HEK293T (cell line): ENCODE measurements around the gene TMEM61.

ENCODE experiments used
- CTCF ChIA-PET: fragments of 350-600 bp; formaldehyde crosslinking; extraction: SDS; loops from one replicate; lab custom pipeline; 2021; ENCODE audit warnings: antibody characterized with exemption, inconsistent platforms; lab: Yijun Ruan, JAX
- POLR2A ChIA-PET: fragments of 350-600 bp; formaldehyde crosslinking; extraction: SDS; loops from one replicate; lab custom pipeline; 2020; ENCODE audit warnings: antibody characterized with exemption, inconsistent platforms; lab: Yijun Ruan, JAX
- DNase-seq: peaks from one replicate; pipeline ENCODE4 v3.0.0; 2012; ENCODE audit warnings: mixed read lengths; ENCODE audit errors: extremely low spot score
- ARNT ChIP-seq: fragments of 450-650 bp; IDR thresholded peaks from 2 replicates; pipeline ENCODE4 v1.6.1; 2017; ENCODE audit warnings: mild to moderate bottlenecking
- BHLHE40 ChIP-seq: fragments of 450-650 bp; IDR thresholded peaks from 2 replicates; pipeline ENCODE4 v1.6.1; 2016; ENCODE audit warnings: mild to moderate bottlenecking, moderate library complexity, borderline replicate concordance
- CTBP1 ChIP-seq: fragments of 450-650 bp; IDR thresholded peaks from 2 replicates; pipeline ENCODE4 v1.6.1; 2016; ENCODE audit warnings: borderline replicate concordance
- FOXA1 ChIP-seq: fragments of 450-650 bp; IDR thresholded peaks from 2 replicates; pipeline ENCODE4 v1.6.1; 2016; ENCODE audit warnings: mild to moderate bottlenecking
- FOXK2 ChIP-seq: fragments of 450-650 bp; IDR thresholded peaks from 2 replicates; pipeline ENCODE4 v1.6.1; 2016; ENCODE audit warnings: mild to moderate bottlenecking
- FOXM1 ChIP-seq: fragments of 450-650 bp; IDR thresholded peaks from 2 replicates; pipeline ENCODE4 v1.6.1; 2017; ENCODE audit warnings: mild to moderate bottlenecking, borderline replicate concordance
- HDGF ChIP-seq: fragments of 450-650 bp; IDR thresholded peaks from 2 replicates; pipeline ENCODE4 v1.6.1; 2017; ENCODE audit warnings: antibody characterized with exemption, borderline replicate concordance
- L3MBTL2 ChIP-seq: fragments of 450-650 bp; conservative IDR thresholded peaks from 2 replicates; pipeline ENCODE4 v1.6.1; 2016; ENCODE audit warnings: mild to moderate bottlenecking
- LEF1 ChIP-seq: fragments of 450-650 bp; IDR thresholded peaks from 2 replicates; pipeline ENCODE4 v1.6.1; 2017; ENCODE audit warnings: mild to moderate bottlenecking, borderline replicate concordance
- NFRKB ChIP-seq: fragments of 450-650 bp; IDR thresholded peaks from 2 replicates; pipeline ENCODE4 v1.6.1; 2016; ENCODE audit warnings: mild to moderate bottlenecking, moderate library complexity
- SP1 ChIP-seq: fragments of 450-650 bp; IDR thresholded peaks from 2 replicates; pipeline ENCODE4 v1.6.1; 2017
- SUZ12 ChIP-seq: fragments of 450-650 bp; IDR thresholded peaks from 2 replicates; pipeline ENCODE4 v1.6.1; 2016; ENCODE audit warnings: mild to moderate bottlenecking
- TARDBP ChIP-seq: fragments of 450-650 bp; IDR thresholded peaks from 2 replicates; pipeline ENCODE4 v1.6.1; 2016
- ZNF384 ChIP-seq: fragments of 450-650 bp; IDR thresholded peaks from 2 replicates; pipeline ENCODE4 v1.6.1; 2016
- TF ChIP-seq, protein P1 (sequence below): fragments of 450-650 bp; IDR thresholded peaks from 2 replicates; pipeline ENCODE4 v1.6.1; 2016

The TMEM61 gene

GRCh38 chr1:54976747-54977146 lies 3.7 kb upstream of the TMEM61 start:
- TF ChIP-seq L3MBTL2: no peak
- TF ChIP-seq BHLHE40: no peak
- TF ChIP-seq ARNT: no peak
- no peak for DNase-seq
- POLR2A ChIA-PET: no interaction called here
- CTCF ChIA-PET: interaction anchor here (1.3 kb wide), 1 partner anchor 32 kb away, joined by 4 read pairs; no protein-coding TSS in a partner anchor

- TF ChIP-seq HDGF: no peak
- TF ChIP-seq, protein P1, sequence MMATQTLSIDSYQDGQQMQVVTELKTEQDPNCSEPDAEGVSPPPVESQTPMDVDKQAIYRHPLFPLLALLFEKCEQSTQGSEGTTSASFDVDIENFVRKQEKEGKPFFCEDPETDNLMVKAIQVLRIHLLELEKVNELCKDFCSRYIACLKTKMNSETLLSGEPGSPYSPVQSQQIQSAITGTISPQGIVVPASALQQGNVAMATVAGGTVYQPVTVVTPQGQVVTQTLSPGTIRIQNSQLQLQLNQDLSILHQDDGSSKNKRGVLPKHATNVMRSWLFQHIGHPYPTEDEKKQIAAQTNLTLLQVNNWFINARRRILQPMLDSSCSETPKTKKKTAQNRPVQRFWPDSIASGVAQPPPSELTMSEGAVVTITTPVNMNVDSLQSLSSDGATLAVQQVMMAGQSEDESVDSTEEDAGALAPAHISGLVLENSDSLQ: no peak
- CTCF ChIA-PET: interaction anchor here (0.7 to 1.4 kb wide), 4 partner anchors 27 to 772 kb away, joined by 3 to 4 read pairs (median 3); no protein-coding TSS in a partner anchor
- DNase-seq: no peak
- POLR2A ChIA-PET: no interaction called here
Measured at GRCh38 chr1:54977533-54978297, 2.7 kb upstream of the TMEM61 start.

- POLR2A ChIA-PET: interaction anchor here (1.3 kb wide), 1 partner anchor 92 kb away, joined by 4 read pairs; the partner anchor contains the start of gene DHCR24
- no peak for DNase-seq
- TF ChIP-seq, protein P1: no peak
- TF ChIP-seq BHLHE40 (no peak), ZNF384 (no peak), FOXK2 (no peak), NFRKB (no peak), FOXM1 (no peak), FOXA1 (no peak)
- CTCF ChIA-PET: interaction anchor here (1.0 to 1.4 kb wide), 2 partner anchors 28 to 43 kb away, joined by 3 read pairs; no protein-coding TSS in a partner anchor
Measured at GRCh38 chr1:54978528-54979326, 1.7 kb upstream of the TMEM61 start.

DNA sequence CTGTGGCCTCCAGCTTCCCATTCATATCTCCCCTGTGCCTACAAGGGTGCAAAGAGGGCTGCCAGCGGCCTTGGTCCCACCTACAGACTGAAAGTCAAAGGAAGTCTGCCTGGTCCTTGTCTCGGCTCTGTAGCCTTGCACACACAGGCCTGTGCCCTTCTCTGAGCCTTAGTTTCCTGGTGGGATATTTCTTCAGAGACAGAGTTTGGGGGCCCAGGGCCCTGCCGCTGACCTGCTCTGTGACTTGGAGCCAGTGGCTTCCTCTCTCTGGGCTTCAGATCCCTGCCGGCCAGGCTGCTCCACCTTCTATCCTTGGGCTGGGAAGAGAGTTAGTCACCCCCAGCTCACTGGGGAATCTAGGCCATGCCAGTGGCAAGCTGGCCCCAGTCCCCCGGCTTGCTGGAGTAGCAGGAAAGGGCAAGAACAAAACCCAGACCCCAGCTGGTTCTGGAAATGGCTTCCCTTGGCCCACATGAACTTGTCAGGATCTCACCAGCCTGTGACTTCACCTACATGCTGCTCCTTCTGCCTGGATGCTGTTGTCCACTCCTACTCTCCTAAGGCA lies 1.0 kb upstream of the TMEM61 start:
- POLR2A ChIA-PET: interaction anchor here (1.3 kb wide), 1 partner anchor 93 kb away, joined by 4 read pairs; the partner anchor contains the start of gene DHCR24
- no peak for DNase-seq
- CTCF ChIA-PET: no interaction called here
- TF ChIP-seq BHLHE40 (no peak), SP1 (no peak)

DNA sequence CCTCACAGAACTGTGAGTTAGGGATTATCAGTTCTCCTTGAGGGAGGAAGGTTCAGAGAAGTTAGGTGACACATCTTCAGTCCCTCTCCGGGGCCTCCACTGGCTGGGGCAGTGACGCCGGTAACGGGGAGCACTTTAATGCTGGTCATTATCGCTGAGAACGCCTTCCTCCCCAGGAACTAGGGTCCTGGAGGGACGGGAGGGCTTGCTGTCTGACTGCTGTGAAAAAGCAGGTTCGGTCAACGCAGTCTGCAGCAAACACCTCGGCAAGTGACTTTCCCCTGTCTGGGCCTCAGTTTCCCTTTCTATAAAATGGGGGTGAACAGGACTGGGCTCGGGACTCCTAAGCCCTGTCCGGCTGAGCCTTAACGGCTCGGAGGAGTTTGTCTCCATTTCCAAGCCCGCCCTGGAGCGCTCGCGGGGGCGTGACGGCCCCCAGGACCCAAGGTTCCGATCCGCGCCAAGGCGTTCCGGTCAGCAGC lies 341 bp upstream of the TMEM61 start:
- no peak for DNase-seq
- TF ChIP-seq BHLHE40 (no peak), SUZ12 (no peak), ZNF384 (no peak), HDGF (no peak)
- ChIA-PET POLR2A (no interaction called here), CTCF (no interaction called here)

- TF ChIP-seq SP1: no peak
- POLR2A ChIA-PET: no interaction called here
- DNase-seq: no peak
- CTCF ChIA-PET: no interaction called here
Measured at GRCh38 chr1:54981466-54981865, 1.0 kb downstream of the TMEM61 start.

GRCh38 chr1:54982739-54983138 lies 2.3 kb downstream of the TMEM61 start:
- no peak for DNase-seq
- no peak for TF ChIP-seq CTBP1
- TF ChIP-seq SUZ12: no peak
- no peak for TF ChIP-seq FOXM1
- no peak for TF ChIP-seq ARNT
- no peak for TF ChIP-seq HDGF
- no peak for TF ChIP-seq L3MBTL2
- TF ChIP-seq, protein P1: no peak
- TF ChIP-seq LEF1: no peak
- no peak for TF ChIP-seq TARDBP
- TF ChIP-seq FOXK2: no peak
- no peak for TF ChIP-seq FOXA1
- CTCF ChIA-PET: no interaction called here
- POLR2A ChIA-PET: no interaction called here
